NCI-H1048 (cell line): ENCODE data around the gene PHACTR4.
"Not testable (repeated sequence)": the region's sequence is repeated elsewhere in the genome, so short reads cannot be mapped to it uniquely, and the experiment has no call there.

Experiments used
- DNase-seq: peaks from one replicate; lab custom pipeline; 2025; lab: John Stamatoyannopoulos, UW

Gene PHACTR4

GRCh38 chr1:28371010-28371377 is 1.5 kb downstream of the PHACTR4 start:
- DNase-seq: no peak

- DNase-seq: not testable (repeated sequence)
These were observed 3.9 kb downstream of the PHACTR4 start for GRCh38 chr1:28373450-28373849.

GRCh38 chr1:28374297-28374696 is 4.8 kb downstream of the PHACTR4 start:
- DNase-seq: no peak

- DNase-seq: not testable (repeated sequence)
These were observed 6.1 kb downstream of the PHACTR4 start for GRCh38 chr1:28375598-28375997.

GRCh38 chr1:28376195-28376594 is 6.7 kb downstream of the PHACTR4 start:
- DNase-seq: not testable (repeated sequence)

- no peak for DNase-seq
These were observed 9.4 kb downstream of the PHACTR4 start for GRCh38 chr1:28378906-28379305.

GRCh38 chr1:28380394-28380793 is 10.9 kb downstream of the PHACTR4 start:
- no peak for DNase-seq

GRCh38 chr1:28383785-28384184 is 14.2 kb downstream of the PHACTR4 start:
- DNase-seq: not testable (repeated sequence)

GRCh38 chr1:28392027-28392652 is 22.6 kb downstream of the PHACTR4 start:
- no peak for DNase-seq

GRCh38 chr1:28394136-28394535 is 24.6 kb downstream of the PHACTR4 start:
- DNase-seq: no peak

- no peak for DNase-seq
These were observed 25.6 kb downstream of the PHACTR4 start for GRCh38 chr1:28395181-28395580.

- no peak for DNase-seq
These were observed 32.2 kb downstream of the PHACTR4 start for GRCh38 chr1:28401760-28402159.

- no peak for DNase-seq
These were observed 39.5 kb downstream of the PHACTR4 start for GRCh38 chr1:28409090-28409489.

- no peak for DNase-seq
These were observed 42.1 kb downstream of the PHACTR4 start for GRCh38 chr1:28411656-28412055.

- no peak for DNase-seq
These were observed 43.2 kb downstream of the PHACTR4 start for GRCh38 chr1:28412731-28413130.

- DNase-seq: no peak
These were observed 47.1 kb downstream of the PHACTR4 start for GRCh38 chr1:28416509-28417194.

GRCh38 chr1:28417441-28417922 is 47.9 kb downstream of the PHACTR4 start:
- DNase-seq: no peak

- DNase-seq: no peak
These were observed 48.5 kb downstream of the PHACTR4 start for GRCh38 chr1:28417926-28418637.

GRCh38 chr1:28421744-28422143 is 52.2 kb downstream of the PHACTR4 start:
- no peak for DNase-seq

GRCh38 chr1:28426831-28427230 is 57.3 kb downstream of the PHACTR4 start:
- no peak for DNase-seq

- DNase-seq: no peak
These were observed 58.5 kb downstream of the PHACTR4 start for GRCh38 chr1:28428012-28428411.

- no peak for DNase-seq
These were observed 59.5 kb downstream of the PHACTR4 start for GRCh38 chr1:28428990-28429520.
